DND-41 (cell line): ENCODE data around the gene CKAP2L.

Experiments
- ATAC-seq: fragments of 200-7000 bp; cut with Tn5 transposase; 3 replicates; pipeline ENCODE4 v1.9.1; 2021; ENCODE audit warnings: low read depth; ENCODE audit not compliant: insufficient read depth
- DNase-seq: peaks from one replicate; pipeline ENCODE4 v3.0.0-alpha.2; 2020
- H2AFZ ChIP-seq: 2 replicates; pipeline ENCODE4 v1.6.0; 2012; ENCODE audit warnings: low read depth, low read length
- H3K27ac ChIP-seq: 2 replicates; pipeline ENCODE4 v1.5.1; 2012; ENCODE audit warnings: low read length, inconsistent platforms
- H3K27me3 ChIP-seq: fragments of 200-600 bp; sonication (generic); 2 replicates; pipeline ENCODE4 v1.6.0; 2012; ENCODE audit warnings: low read length, mild to moderate bottlenecking, inconsistent platforms; ENCODE audit not compliant: insufficient read depth, poor library complexity
- H3K36me3 ChIP-seq: 2 replicates; pipeline ENCODE4 v1.5.1; 2012; ENCODE audit warnings: low read length, inconsistent platforms; ENCODE audit not compliant: insufficient read depth
- H3K4me1 ChIP-seq: 2 replicates; pipeline ENCODE4 v1.5.1; 2012; ENCODE audit warnings: mild to moderate bottlenecking, low read length; ENCODE audit not compliant: insufficient read depth
- H3K4me2 ChIP-seq: 2 replicates; pipeline ENCODE4 v1.6.0; 2012; ENCODE audit warnings: mild to moderate bottlenecking, moderate library complexity, low read length, inconsistent platforms; ENCODE audit not compliant: insufficient read depth
- H3K4me3 ChIP-seq, 2 experiments: fragments of 200-600 bp in 1 of 2; shearing (Covaris generic) in 1 of 2; 2 replicates each; pipeline ENCODE4 v1.5.1; 2012 to 2016; ENCODE audit warnings: inconsistent platforms in 2 of 2, low read length in 2 of 2, mild to moderate bottlenecking in 2 of 2, low read depth in 1 of 2, moderate library complexity in 1 of 2
- H3K79me2 ChIP-seq: 2 replicates; pipeline ENCODE4 v1.6.0; 2012; ENCODE audit warnings: low read length, inconsistent platforms; ENCODE audit not compliant: insufficient read depth
- H3K9ac ChIP-seq: 2 replicates; pipeline ENCODE4 v1.6.0; 2012; ENCODE audit warnings: low read depth, mild to moderate bottlenecking, inconsistent platforms, low read length, moderate library complexity
- H3K9me3 ChIP-seq: 2 replicates; pipeline ENCODE4 v1.5.1; 2012; ENCODE audit warnings: low read length, moderate library complexity, mild to moderate bottlenecking, inconsistent platforms; ENCODE audit not compliant: insufficient read depth, severe bottlenecking
- H4K20me1 ChIP-seq: 2 replicates; pipeline ENCODE4 v1.6.0; 2012; ENCODE audit warnings: low read length; ENCODE audit not compliant: insufficient read depth
- EZH2 ChIP-seq: IDR thresholded peaks from 3 replicates; pipeline ENCODE4 v1.6.1; 2012; ENCODE audit warnings: borderline replicate concordance, low read depth, mild to moderate bottlenecking, moderate library complexity, low read length, inconsistent platforms; ENCODE audit not compliant: severe bottlenecking
- TF ChIP-seq, protein P1 (sequence below): IDR thresholded peaks from 2 replicates; pipeline ENCODE4 v1.5.1; 2012; ENCODE audit warnings: borderline replicate concordance, low read length, moderate library complexity, mild to moderate bottlenecking; ENCODE audit not compliant: poor library complexity, severe bottlenecking; ENCODE audit errors: extremely low read depth

CKAP2L gene

DNA sequence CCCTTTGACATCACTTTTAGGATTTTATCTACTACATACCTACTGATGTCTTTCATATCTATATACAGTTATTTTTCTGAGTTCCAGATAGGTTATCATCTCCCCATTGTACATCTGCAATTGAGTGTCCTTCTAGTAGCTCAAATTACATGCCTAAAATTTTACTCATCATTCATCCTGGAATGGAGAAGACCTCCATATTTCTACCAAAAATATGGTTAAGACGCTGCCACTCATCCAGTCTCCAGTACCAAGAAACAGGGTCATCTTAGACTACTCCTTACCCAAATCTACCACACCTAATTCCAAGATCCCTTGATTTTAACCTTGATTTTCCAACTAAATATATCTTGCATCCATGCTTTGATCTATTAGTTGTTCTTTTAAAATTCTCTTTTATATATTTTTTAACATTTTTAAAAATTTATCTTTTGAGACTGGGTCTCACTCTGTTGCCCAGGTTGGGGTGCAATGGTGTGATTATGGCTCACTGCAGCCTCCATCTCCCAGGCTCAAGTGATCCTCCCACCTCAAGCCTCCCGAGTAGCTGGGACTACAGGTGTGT is 8.6 kb upstream of the CKAP2L start:
- H3K9ac ChIP-seq, result no peak overlapping the region
- H3K27me3 ChIP-seq, result no peaks in the 10 kb centered on the region
- no peaks in the 10 kb centered on the region for H4K20me1 ChIP-seq
- no peaks in the 10 kb centered on the region for H3K36me3 ChIP-seq
- no peaks in the 10 kb centered on the region for H3K79me2 ChIP-seq
- no peak overlapping the region for H3K4me3 ChIP-seq
- H3K4me2 ChIP-seq, result no peak overlapping the region
- no peak overlapping the region for H3K27ac ChIP-seq
- DNase-seq (no peak), ATAC-seq (no peak)
- H2AFZ ChIP-seq, result no peak overlapping the region
- H3K9me3 ChIP-seq, result no peaks in the 10 kb centered on the region
- peaks cover 5% of the 10 kb centered on the region for H3K4me1 ChIP-seq
- no peak for TF ChIP-seq EZH2
- TF ChIP-seq, protein P1, sequence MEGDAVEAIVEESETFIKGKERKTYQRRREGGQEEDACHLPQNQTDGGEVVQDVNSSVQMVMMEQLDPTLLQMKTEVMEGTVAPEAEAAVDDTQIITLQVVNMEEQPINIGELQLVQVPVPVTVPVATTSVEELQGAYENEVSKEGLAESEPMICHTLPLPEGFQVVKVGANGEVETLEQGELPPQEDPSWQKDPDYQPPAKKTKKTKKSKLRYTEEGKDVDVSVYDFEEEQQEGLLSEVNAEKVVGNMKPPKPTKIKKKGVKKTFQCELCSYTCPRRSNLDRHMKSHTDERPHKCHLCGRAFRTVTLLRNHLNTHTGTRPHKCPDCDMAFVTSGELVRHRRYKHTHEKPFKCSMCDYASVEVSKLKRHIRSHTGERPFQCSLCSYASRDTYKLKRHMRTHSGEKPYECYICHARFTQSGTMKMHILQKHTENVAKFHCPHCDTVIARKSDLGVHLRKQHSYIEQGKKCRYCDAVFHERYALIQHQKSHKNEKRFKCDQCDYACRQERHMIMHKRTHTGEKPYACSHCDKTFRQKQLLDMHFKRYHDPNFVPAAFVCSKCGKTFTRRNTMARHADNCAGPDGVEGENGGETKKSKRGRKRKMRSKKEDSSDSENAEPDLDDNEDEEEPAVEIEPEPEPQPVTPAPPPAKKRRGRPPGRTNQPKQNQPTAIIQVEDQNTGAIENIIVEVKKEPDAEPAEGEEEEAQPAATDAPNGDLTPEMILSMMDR, result no peak

DNA sequence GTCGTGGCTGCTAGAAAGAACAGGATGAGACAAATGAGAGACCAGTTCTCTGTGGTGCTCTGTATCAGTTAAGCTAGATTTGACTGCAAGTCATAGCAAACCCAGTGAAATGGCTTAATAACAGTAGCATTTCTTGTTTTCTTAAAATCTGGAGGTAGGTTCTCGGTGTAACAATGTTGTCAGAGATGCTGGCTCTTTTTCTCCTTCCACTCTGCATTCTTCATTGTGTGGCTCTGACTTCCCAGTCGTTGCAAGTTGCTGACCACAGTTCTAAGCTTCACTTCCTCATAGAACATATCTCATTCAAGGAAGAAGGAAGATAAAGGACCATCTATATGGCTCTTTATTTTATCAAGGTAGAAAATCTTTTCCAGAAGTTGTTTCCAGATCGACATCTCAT is 7.9 kb upstream of the CKAP2L start:
- Histone ChIP-seq H3K4me3 (no peak overlapping the region), H3K27me3 (no peaks in the 10 kb centered on the region), H3K4me2 (no peak overlapping the region), H3K9ac (no peak overlapping the region), H2AFZ (no peak overlapping the region), H3K27ac (no peak overlapping the region), H4K20me1 (no peaks in the 10 kb centered on the region), H3K4me1 (peaks cover 12% of the 10 kb centered on the region), H3K79me2 (no peaks in the 10 kb centered on the region), H3K36me3 (no peaks in the 10 kb centered on the region), H3K9me3 (no peaks in the 10 kb centered on the region)
- TF ChIP-seq, protein P1, result no peak
- no peak for TF ChIP-seq EZH2
- ATAC-seq (no peak), DNase-seq (no peak)

DNA sequence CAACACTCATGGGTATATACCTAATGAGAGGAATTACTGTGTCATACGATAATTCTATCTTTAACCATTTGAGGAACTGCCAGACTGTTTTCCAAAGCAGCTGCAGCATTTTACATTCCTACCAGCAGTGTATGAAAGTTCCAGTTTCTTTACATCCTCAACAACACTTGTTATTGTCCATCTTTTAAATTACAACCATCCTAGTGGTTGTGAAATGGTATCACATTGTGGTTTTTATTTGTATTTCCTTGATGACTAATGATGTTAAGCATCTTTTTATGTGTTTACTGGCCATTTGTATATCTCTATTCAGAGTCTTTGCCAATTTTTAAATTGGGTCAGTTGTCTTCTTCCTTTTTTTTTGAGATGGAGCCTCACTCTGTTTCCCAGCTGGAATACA is 4.0 kb upstream of the CKAP2L start:
- H3K36me3 ChIP-seq, result peaks cover under 1% of the 10 kb centered on the region; the same call in 1 of the 2 replicates
- no peak for ATAC-seq
- no peak overlapping the region for H3K9ac ChIP-seq
- peaks cover 10% of the 10 kb centered on the region for H3K79me2 ChIP-seq
- H3K4me1 ChIP-seq, result peaks cover 25% of the 10 kb centered on the region
- DNase-seq, result no peak
- no peak overlapping the region for H3K27ac ChIP-seq
- no peaks in the 10 kb centered on the region for H3K9me3 ChIP-seq
- H4K20me1 ChIP-seq, result no peaks in the 10 kb centered on the region
- H3K4me3 ChIP-seq, result no peak overlapping the region
- H3K4me2 ChIP-seq, result peak overlapping the region; percentile 31; the same call in 1 of the 2 replicates
- no peaks in the 10 kb centered on the region for H3K27me3 ChIP-seq
- H2AFZ ChIP-seq, result peak overlapping the region; percentile 48
- TF ChIP-seq, protein P1, result no peak
- TF ChIP-seq EZH2, result no peak
